ENCODE data around the gene CRNKL1.
A peak's percentile ranks its signal among the peaks of the same experiment; 100 is the strongest.

The CRNKL1 gene

DNA sequence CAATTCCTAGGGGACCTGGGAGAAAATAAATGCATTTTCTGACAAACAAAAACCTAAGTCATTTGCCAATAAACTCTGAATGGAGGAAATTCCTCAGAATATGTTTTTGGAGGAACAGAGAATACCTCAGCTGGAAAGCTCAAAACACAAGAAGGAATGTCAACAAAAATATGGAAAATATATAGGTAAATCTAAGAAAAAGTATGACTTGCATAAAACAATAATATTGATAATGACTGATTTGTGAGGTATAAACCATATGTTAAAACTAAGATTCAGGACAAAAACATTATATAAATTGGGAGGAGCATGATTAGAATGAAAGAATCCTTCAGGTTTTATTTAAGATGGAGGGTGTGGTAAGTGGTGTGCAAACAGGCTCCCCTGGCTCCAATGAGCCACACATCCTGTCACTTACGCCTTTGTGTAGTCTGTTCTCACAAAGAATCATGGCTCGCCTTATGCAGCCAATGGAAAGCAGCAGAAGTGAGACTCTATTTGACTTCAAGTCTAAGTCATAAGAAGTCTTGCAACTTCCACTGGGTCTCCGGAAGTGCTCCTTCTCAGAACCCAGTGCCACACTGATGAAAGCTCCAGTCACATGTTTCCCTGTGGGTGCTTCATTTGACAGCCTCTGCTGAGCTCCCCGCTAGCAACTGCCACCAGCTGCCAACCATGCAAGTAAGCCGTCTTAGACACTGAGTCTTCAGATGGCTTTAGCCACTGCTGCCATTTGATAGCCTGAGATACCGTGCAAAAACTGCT is 8.2 kb upstream of the CRNKL1 start:
- DNase-seq, result no peak

DNA sequence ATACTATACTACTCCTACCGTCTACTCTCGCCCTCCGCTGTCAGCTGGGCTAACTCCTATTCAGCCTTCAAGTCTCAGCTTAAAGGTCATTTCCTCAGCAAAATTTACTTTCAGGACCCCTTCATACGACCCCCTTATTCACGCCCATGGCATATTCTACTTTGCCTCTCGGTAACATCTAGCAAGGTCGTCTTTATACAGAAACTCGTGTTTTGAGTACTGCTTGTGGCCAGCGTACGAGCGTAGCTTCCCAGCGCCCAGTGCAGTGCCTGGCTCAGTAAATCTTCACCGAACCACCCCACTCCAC is 546 bp downstream of the CRNKL1 start:
- DNase-seq, result no peak

DNA sequence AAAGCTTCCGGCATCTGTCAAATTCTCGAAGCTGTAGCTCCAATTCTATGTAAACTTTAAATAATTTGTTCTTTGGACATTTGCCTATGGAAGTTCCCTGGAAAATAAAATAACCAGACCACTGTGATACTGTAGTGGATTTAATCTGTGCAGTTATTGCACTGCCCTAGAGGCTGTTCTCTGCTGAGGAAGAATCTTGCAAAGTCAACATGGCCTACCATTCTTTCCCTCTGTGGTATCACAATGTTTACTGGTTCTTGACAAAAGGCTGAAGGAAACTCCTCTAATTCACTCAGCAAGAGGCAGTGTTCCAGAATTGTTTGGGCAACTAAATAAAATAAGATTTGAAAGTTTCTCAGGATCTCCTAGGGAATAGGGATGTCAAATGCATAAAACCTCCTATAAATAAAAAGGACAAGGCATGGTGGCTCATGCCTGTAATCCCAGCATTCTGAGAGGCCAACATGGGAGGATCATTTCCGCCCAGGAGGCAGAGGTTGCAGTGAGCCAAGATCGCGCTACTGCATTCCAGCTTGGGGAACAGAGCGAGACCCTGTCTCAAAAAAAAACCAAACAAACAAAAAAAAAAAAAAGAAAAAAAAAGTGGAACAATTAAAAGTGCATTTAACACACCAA is 12.4 kb downstream of the CRNKL1 start:
- DNase-seq, result no peak

DNA sequence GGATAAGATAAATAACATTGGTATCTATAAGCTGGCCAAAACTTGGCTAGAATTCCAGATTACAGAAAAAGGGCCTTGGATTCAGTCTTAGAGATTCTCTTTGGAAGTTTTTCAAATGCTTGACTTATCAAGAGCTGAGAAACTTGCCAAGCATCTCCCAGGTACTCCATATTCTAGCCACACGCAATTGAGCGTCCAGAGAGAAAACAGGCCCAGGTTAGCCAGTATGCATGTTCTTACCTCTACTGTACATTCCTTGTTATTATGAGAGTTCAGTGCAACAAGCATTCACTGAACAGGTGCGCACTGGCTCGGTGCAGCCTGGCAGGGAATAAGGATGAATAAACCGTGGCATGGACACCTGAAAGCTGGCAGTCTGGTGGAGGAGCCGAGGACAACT is 13.7 kb downstream of the CRNKL1 start:
- no peak for DNase-seq

DNA sequence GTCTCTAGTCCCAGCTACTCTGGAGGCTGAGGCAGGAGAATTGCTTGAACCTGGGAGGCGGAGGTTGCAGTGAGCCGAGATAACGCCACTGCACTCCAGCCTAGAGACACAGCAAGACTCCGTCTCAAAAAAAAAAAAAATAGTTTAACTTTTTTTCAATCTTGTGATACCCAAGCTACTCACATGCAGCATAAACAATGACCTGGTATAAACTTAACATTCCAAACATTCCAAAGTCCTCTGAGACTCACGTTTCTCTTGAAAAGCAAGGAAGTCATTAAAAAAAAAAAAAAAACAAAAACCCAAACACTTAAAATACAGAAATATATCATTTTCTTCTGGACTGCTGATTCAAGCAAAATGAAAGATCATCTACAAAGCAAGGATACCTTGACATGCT is 14.3 kb downstream of the CRNKL1 start:
- DNase-seq, result no peak

DNA sequence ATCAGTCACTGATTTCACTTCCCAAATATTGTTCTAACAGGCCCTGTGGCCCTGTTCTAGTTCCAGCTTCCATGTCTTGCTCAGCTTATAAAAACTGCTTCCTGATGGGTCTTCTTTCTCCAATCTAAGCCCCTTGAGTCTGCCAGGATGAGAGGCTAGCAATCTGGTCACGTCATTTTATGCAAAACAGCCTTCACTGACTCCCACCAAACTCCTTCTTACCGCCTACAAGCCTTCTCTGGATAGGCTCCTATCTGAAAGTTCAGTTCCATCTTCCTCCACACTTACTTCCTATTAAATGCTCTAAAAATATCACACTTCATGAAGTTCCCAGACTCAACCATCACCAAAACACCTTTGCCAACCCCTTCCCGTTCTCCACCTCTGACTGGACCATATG is 15.5 kb downstream of the CRNKL1 start:
- no peak for DNase-seq

DNA sequence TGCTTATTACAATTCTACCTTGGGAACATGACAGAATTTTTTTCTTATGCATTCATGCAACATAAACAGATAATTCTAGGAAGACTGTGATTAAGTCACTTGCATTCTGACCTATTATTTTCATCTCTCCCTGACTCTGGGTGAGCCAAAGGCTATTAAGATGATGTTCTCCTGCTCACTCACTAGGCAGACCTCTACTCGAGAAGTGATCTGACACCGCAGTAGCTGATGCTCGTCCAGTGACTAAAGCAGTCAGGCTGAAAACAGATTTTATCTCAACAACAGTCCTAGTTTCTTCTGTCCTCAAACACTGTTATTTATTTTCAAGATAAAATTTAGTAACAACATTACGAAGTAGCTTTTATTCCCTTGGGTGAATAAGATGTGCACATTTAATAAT is 17.8 kb downstream of the CRNKL1 start:
- DNase-seq, result no peak

DNA sequence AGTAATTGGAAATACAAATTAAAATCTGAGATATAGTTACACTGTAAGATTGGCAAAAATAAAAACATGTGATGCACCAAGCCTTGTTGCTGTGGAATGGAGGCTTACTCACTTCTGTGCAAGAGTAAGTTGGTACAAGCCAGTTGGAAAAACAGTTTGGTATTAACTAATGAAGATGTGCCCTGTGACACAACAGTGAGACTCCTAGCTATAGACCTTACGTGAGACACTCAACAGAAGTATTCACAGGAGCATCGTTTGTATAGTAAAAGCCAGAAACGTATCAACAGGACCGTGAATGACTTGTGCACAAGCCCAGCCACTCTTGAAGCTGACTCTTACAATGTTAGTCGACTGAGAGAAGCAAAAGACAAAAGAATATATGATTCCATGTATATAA is 20.5 kb downstream of the CRNKL1 start:
- no peak for DNase-seq

DNA sequence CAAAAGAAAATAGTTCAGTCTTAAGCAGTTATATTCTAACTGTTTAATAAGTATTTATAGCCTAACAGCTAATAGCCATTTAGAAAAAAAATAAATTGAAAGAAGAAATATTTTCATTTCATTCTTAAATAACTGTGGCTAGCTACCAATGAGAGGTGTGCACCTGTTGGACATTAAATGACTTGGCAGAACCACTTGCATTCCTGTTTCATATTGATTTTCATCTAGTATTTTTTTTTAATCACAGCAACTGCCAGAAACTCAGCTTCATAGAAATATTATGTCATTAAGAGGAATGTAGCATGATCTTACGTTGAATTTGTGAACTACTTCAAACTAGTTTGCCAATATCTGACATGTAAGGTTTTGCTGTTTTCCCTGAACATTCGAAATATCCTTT is 25.0 kb downstream of the CRNKL1 start:
- DNase-seq, result no peak

DNA sequence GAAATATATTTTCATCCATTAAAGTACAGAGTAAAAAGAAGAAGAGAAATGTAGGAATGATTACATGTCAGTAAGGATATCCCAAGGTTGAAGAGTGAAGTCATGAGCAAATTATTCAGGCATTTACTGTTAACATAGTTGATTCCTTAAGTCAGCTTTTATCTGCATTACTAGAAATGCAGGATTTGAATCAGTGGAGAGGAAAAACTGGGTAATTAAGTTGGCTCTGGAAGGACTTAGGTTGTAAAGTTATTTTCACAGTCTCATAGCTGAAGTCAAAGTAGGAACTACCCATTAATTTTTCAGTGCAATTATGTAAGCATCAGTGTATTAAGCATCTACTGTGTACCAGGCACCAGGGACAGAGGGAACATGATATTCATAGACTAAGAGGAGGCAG is 27.3 kb downstream of the CRNKL1 start:
- no peak for DNase-seq

DNA sequence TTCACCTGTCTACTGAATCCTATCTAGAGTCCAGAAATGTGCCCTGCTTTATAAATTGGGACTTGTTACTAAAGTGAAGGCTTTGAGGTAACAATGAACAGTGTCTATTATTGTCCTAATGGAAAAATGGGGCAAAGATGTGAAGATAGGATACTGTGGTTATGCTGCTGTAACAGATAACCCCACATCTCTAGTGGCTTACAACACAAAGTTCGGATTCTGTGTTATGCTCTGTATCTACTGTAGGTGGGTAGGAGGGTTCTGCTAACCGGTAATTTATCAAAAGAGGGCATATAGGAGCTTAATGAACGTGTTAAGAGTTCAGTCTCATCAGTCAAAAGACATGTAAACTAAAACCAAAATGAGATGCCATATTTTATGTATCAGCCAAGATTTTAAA is 28.9 kb downstream of the CRNKL1 start:
- DNase-seq, result no peak

DNA sequence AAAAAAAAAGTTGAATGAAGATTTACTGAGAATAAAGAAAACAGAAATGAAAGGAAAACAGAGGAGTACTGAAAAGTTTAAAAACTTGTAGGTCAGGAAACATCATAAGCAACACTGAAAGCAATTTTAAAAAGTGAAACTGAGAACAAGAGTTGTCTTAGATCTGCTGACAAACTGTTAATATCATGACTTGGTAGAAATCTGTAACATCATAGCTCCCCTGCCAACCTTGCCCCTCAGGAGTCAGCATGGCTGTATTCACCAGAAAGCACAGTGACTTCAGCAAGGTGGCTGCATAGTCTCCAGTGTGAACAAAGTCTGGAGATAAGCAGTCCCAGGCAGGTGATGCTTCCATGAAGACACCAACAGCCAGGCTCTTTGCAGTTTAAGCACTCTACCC is 29.8 kb downstream of the CRNKL1 start:
- no peak for DNase-seq

DNA sequence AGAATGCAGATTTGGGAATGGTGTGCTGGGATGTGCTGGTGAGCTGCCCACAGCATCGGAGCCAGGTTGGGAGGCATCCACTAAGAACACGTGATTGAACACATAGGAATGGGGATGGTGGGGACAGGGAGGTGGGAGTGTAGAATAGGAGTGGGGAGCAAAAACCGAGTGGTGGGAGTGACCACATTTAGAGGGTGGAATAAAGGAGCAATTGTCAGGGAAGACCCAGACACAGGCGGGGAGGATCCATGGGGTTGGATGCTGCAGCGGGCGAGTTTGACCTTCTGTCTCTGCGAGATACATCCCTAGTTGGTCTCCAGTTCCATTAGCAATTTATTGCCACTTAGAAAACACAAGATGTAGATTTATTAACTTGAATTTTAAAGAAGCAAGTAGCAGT is 30.4 kb downstream of the CRNKL1 start:
- no peak for DNase-seq

DNA sequence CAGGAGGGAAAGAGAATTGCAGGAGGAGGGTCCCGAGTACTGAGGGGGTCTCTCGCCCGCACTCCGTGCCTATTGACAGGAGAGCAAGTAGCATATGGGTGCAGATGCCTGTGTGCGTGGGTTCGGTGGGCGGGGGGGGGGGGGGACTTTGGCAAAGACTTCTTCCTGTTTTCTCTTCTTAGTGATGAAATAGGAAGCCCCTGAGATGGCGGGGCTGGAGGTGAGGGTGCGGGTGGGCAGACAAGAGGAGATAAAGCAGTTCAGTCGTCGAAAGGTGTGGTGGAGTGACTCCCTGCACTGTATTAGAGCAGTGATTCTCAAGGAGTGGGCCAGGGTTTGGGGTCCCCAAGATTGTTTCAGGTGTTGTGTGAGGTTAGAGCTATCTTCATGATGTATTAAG is 31.4 kb downstream of the CRNKL1 start:
- DNase-seq, result no peak

DNA sequence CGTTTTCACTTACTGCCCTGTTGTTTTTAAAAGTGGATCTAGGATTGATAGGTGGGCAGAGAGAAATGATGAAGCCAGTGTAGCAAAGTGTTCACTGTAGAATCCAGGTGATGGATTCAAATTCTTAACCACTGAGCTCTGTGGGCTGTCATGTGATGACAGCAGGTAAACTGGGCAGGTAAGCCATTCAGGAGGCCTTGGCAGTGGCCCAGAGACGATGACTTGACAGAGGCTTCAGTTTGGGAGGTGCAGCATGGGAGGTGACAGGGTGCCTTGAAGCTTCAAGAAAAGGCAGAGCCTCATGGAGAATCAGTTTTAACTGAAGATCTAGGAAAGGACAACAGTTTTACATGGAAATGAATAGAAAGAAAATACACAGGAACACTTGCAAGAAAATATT is 33.1 kb downstream of the CRNKL1 start:
- no peak for DNase-seq

DNA sequence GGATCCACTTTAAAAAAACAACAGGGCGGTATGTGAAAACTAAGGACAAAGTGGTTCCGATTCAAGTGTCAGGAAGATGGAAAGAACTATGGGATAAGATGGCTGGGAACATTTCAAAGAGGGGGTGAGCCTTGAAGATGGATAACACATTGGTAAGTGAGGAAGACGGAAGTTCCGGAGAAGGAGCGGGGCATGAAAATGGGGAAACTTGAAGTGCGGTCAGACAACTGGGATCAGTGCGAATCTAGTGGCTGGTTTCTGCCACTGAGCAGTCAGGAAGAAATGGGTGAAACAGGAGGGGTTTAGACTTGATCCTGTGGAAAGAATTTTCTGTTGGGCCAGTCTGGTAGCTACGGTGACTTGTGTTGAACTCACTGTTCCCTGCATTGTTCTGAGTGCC is 33.9 kb downstream of the CRNKL1 start:
- DNase-seq, result no peak

DNA sequence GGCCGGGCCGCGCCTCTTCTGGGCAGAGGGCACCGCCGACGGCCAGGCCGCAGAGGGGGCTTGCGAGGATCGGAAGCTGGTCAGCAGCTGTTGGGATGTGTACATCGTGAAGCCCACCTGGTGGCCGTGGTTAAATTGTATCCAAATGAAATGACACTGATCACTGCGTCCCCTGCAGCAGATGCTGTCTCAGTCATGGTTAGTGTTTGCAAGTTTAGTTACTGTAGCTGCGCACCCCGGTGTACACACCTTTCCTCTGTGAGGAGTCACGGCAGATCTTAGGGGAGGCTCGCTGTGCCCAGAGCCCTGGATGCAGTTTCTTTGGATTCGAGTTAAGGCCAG is 34.5 kb downstream of the CRNKL1 start:
- DNase-seq, result no peak

DNA sequence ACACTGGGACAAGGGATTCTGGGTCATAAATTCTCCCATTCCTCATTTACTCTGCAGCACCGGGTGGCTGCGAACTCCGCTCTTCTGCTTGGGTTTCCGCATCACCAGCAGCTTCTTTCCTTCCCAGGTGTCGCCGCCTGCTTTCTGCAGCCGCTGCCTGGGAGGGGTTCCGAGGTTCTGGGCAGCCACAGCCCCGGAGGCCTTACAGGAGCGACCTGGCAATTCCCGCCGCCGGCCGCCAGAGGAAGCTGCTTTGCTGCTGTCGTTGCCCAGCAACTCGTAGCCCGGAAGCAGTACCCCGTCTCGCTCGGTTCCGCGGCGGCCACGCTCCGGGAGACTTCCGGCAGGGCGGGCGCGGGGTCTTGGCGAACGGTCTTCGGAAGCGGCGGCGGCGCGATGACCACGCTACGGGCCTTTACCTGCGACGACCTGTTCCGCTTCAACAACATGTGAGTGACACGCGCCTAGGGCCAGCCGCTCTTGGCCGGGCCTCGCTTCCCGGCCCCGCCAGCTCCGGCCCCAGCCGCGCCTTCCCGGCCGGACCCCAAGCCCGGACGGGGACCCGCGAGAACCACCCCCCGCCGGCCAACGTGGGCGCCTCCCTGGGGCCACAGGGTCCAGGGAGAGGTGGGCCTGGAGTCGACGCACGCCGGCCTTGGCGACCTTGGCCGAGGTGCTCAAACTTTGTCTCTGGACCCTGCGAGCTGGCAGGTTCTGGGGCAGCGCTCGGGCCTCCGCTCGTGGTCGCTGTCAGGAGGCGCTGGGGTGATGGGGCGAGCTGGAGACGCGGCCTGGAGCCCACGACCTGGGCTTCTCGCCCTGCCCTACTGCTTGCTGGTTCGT is 35.0 kb downstream of the CRNKL1 start, which contains the start of gene NAA20:
NAA20 (plus strand) TSS at position 362 of the 843 bp plus-strand sequence; CDS start at position 397, 35 bp downstream.
- peak; percentile 93 for DNase-seq

DNA sequence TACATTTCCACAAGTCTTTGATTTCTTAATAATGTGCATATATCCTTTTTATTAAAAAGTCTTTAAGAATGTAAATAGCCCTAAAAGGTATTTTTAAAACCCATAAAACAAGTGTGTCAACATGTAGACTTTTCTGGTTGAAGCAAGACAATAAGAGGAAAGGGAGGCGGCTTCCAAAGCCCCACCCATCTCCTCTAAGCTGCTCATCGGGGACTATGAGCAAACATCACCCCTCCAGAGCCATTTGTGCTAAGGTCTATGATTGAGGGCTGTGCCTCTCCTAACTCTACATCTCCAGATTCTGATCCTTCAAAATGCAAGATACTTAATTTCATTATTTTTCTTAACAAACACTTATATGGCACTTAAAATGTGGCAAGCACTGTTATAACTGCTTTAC is 37.6 kb downstream of the CRNKL1 start:
- peak; percentile 13 for DNase-seq

DNA sequence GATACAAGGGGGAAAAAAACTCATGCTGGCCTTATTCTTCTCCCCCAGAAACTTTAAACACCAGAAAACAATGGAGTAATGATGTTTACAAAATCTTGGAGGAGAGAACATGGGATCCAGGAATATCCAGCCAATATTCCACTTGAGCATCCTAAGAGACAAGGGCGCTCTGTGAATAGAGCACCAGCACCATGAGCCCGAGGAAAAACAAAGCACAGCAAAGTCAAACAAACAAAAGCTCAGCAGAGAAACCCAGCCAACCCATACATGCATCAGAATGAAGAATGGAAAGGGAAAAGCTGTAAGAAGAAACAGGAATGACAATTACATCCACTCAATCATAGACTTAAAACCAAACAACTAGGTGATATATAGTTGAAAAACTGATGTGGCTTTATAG is 39.7 kb downstream of the CRNKL1 start:
- peak; percentile 36 for DNase-seq

DNA sequence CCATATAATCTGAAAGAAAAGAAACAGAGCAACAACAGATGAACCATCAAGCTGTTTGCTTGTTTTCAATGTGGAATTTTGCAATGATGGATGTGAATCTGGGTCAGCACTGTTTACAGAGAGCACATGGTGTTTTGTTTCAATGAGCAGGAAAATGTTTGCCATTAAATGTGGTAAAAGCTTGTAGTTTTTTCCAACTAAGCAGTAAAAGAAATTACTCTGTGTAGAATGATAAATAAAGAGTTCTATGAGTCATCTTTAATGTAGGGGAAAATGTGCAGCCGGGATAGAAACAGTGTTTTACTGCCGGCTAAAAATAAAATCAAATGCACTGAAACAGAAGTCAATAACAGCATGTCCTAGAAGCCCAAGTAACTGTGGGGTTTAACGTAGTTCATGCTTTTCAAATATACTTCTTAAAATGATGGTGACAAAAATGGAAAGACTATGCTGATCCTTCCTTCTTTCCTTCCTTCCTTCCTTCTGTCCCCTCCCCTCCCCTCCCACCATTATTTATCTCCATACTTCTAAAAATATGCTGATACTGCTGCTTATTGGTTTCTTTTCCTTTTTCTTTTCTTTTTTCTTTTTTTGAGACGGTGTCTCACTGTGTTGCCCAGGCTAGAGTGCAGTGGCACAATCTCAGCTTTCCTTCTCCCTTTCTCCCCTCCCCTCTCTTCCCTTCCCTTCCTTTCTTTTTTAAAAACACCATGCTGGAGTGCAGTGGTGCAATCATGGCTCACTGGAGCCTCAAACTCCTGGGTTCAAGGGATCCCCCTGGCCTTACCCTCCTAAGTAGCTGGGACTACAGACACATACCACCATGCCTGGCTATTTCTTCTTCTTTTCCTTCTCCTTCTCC is 41.4 kb downstream of the CRNKL1 start:
- peak; percentile 89 for DNase-seq

DNA sequence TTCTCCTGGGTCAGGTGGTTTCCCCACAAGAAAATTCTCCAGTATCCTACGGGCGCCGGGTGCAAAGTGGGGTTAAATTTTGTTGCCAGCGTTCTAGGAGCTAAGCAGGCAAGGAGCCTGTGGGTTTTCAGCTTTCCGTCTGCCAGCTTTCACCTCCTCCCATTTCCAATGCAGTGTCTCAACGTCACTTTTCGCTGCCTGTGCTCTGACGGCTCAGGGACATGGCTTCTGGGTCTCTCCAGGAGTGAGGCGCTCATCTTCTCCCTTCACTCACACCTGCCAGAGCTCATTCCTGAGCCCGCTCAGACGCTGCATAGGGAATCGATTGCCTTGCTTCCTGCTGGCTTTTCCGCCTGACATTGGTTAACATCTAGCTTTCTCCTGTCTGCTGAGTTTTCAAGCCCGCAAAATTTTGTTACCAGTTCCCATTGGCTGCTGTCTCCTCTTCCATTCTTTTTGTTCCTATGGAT is 42.4 kb downstream of the CRNKL1 start:
- DNase-seq, result peak; percentile 47

DNA sequence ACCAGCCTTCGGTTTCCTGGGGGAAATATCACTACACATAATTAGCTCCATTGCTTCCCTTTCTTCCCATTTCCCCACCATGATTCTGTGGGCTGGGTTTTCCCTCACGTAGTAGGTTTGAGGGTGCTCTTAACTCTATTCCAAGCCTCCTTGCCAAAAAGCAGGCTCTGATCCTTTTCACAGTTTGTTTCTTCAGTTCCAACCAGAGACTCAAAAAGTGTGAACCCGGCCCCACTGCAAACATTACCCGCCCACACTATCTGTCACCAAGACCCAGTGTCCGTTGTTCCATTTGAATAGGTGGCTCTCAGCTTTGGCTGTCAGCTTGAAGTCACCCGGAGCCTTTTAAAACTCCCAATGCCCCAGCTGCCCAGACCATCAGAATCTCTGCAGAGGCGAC is 46.9 kb downstream of the CRNKL1 start:
- no peak for DNase-seq
